ENCODE results near the gene DRAM2. TPM values are rescaled to one million over a fixed set of nuclear protein-coding genes. Genes with fewer than 3 reads are reported as not detected.
"Not testable (repeated sequence)": the region's sequence is repeated elsewhere in the genome, so short reads cannot be mapped to it uniquely, and the experiment has no call there.

The DRAM2 gene
- total RNA-seq, 4 donors from 2014 or later = 33.5 to 58.9 (median 37.4) TPM

DNA sequence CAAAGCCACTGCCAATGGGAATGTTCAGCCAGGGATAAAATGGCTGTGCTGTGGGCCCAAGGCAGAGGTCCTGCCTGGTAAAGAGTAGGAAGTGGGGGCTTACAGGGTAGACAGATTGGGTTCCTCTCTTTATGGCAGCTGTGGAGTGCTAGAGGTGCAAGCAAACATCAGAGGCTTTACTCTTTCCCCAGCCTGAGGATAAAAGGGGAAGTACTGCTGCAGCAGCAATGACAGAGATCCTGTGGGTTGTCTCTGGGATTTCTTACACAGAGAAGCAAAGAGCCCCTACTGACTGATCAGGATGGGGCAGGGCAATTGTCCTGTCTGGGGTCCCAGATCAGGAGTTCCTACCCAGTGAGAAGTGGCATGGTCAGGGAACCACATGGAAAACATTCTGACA lies 54.2 kb downstream of the DRAM2 start:
- H3K27me3 ChIP-seq = no peaks in the 10 kb centered on the region
- TF ChIP-seq EP300 (IDR thresholded peaks at IDR 0.05) (no peak), POLR2A (IDR thresholded peaks at IDR 0.05) (no peak), POLR2AphosphoS5 (IDR thresholded peaks at IDR 0.05) (no peak)
- TF ChIP-seq, protein P1, sequence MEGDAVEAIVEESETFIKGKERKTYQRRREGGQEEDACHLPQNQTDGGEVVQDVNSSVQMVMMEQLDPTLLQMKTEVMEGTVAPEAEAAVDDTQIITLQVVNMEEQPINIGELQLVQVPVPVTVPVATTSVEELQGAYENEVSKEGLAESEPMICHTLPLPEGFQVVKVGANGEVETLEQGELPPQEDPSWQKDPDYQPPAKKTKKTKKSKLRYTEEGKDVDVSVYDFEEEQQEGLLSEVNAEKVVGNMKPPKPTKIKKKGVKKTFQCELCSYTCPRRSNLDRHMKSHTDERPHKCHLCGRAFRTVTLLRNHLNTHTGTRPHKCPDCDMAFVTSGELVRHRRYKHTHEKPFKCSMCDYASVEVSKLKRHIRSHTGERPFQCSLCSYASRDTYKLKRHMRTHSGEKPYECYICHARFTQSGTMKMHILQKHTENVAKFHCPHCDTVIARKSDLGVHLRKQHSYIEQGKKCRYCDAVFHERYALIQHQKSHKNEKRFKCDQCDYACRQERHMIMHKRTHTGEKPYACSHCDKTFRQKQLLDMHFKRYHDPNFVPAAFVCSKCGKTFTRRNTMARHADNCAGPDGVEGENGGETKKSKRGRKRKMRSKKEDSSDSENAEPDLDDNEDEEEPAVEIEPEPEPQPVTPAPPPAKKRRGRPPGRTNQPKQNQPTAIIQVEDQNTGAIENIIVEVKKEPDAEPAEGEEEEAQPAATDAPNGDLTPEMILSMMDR (IDR thresholded peaks at IDR 0.05) = no peak
- no peak overlapping the region for H3K4me3 ChIP-seq
- peaks cover 0 to 16% (median 0%) of the 10 kb centered on the region in 3 donors for H3K9me3 ChIP-seq
- no peak for ATAC-seq
- H3K27ac ChIP-seq = no peak overlapping the region
- no peaks in the 10 kb centered on the region for H3K4me1 ChIP-seq
- no peaks in the 10 kb centered on the region for H3K36me3 ChIP-seq

- Histone ChIP-seq H3K27me3 (no peaks in the 10 kb centered on the region), H3K36me3 (no peaks in the 10 kb centered on the region), H3K4me3 (no peak overlapping the region), H3K27ac (no peak overlapping the region), H3K9me3 (peaks cover 0 to 16% (median 0%) of the 10 kb centered on the region in 3 donors), H3K4me1 (no peaks in the 10 kb centered on the region)
- TF ChIP-seq POLR2AphosphoS5 (IDR thresholded peaks at IDR 0.05) (no peak), EP300 (IDR thresholded peaks at IDR 0.05) (no peak), POLR2A (IDR thresholded peaks at IDR 0.05) (no peak)
- TF ChIP-seq, protein P1 (IDR thresholded peaks at IDR 0.05) = no peak
- ATAC-seq = no peak
- 89 to 100% methylated on average over 1 of the region's 2 CpGs for WGBS, 2 donors (ENCODE audit: low coverage in 1 of 2)
These were observed 54.9 kb downstream of the DRAM2 start for GRCh38 chr1:111084999-111085398.

GRCh38 chr1:111082421-111083203 lies 57.3 kb downstream of the DRAM2 start:
- no peak for ATAC-seq
- H3K27ac ChIP-seq = no peak overlapping the region
- no peaks in the 10 kb centered on the region for H3K36me3 ChIP-seq
- H3K27me3 ChIP-seq = no peaks in the 10 kb centered on the region
- H3K4me3 ChIP-seq = no peak overlapping the region
- H3K9me3 ChIP-seq = peaks cover 0 to 24% (median 0%) of the 10 kb centered on the region in 3 donors
- WGBS, 2 donors (ENCODE audit: low coverage in 1 of 2) = 80 to 82% methylated on average over 1 to 2 of the region's 2 CpGs
- TF ChIP-seq, protein P1 (IDR thresholded peaks at IDR 0.05) = no peak
- TF ChIP-seq POLR2AphosphoS5 (IDR thresholded peaks at IDR 0.05) (no peak), POLR2A (IDR thresholded peaks at IDR 0.05) (no peak), EP300 (IDR thresholded peaks at IDR 0.05) (no peak)
- H3K4me1 ChIP-seq = no peaks in the 10 kb centered on the region

- H3K27me3 ChIP-seq, H3K4me3 ChIP-seq, ATAC-seq, H3K36me3 ChIP-seq, H3K4me1 ChIP-seq, H3K27ac ChIP-seq: not testable (repeated sequence)
- peaks cover 0 to 30% (median 0%) of the 10 kb centered on the region in 3 donors for H3K9me3 ChIP-seq
- WGBS, 2 donors (ENCODE audit: low coverage in 1 of 2) = 90 to 92% methylated on average over 4 to 7 of the region's 12 CpGs
These were observed 60.6 kb downstream of the DRAM2 start for GRCh38 chr1:111079329-111079728.

DNA sequence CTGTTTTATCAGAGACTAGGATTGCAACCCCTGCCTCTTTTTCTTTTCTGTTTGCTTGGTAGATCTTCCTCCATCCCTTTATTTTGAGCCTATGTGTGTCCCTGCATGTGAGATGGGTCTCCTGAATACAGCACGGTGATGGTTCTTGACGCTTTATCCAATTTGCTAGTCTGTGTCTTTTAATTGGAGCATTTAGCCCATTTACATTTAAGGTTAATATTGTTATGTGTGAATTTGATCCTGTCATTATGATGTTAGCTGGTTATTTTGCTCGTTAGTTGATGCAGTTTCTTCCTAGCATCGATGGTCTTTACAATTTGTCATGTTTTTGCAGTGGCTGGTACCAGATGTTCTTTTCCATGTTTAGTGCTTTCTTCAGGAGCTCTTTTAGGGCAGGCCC lies 62.6 kb downstream of the DRAM2 start:
- not testable (repeated sequence) for H3K4me3 ChIP-seq, ATAC-seq
- WGBS, 2 donors (ENCODE audit: low coverage in 1 of 2) = 75 to 83% methylated on average over 4 of the region's 4 CpGs

More for the DNA sequence above, 62.6 kb downstream of the DRAM2 start:
- not testable (repeated sequence) for H3K27me3 ChIP-seq, H3K27ac ChIP-seq, H3K36me3 ChIP-seq, H3K4me1 ChIP-seq
- H3K9me3 ChIP-seq = peaks cover 0 to 35% (median 0%) of the 10 kb centered on the region in 3 donors

Small RNA genes within 50 kb of the gene (small RNA-seq; reads per million reads assigned to genes)
- gene AL355816.1 = 0 reads per million in 4 donors

Other genes with a start within 250 kb of the DRAM2 start
- 10 to 100 TPM in 1 of 4 donors, 1 to 10 TPM in 3; 6.4 to 10.2 (median 7.4) TPM for gene LRIF1, start 176.2 kb downstream of the DRAM2 start, total RNA-seq
- gene CEPT1, start 130 bp upstream of the DRAM2 start, total RNA-seq = 10 to 100 TPM; 23.1 to 30.4 (median 28.4) TPM
- 10 to 100 TPM in 1 of 4 donors, 1 to 10 TPM in 3; 1.4 to 16.6 (median 6.4) TPM for gene DENND2D, start 60.6 kb upstream of the DRAM2 start, total RNA-seq
- gene CHI3L2, start 87.6 kb upstream of the DRAM2 start, total RNA-seq = 10 to 100 TPM in 1 of 4 donors, 1 to 10 TPM in 1, under 1 TPM in 1, not detected in 1; 0.42 to 13.1 (median 4.7) TPM
- not detected for gene CHIA, start 150.8 kb upstream of the DRAM2 start, total RNA-seq

Data from gastroesophageal sphincter (tissue), 4 donors.